C4-2B (cell line): ENCODE data around the gene CSTA.

Experiments
- ZFX ChIP-seq: fragments of 450-650 bp; IDR thresholded peaks from 2 replicates; pipeline ENCODE4 v1.6.1; 2017
- TF ChIP-seq, protein P1 (sequence below): fragments of 450-650 bp; conservative IDR thresholded peaks from 2 replicates; pipeline ENCODE4 v1.5.1; 2017; ENCODE audit warnings: mild to moderate bottlenecking

DNA sequence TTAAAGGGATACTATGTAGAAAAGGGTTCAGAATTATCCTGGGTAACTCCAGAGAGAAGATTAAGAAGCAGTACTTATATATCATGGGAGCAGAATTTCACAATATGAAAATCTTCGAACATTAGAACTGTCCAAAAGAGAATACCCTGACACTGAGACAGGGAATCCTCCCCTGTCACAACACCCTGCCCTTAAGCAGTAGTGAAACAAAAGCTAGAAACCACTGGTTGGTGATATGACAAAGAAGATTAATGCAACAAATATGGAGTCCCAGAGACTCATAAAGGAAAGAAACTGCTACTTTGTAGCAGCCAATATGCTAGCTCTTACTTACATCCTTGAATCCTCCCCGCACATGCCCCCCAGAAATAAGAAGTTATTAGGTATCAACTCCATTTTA is 39.4 kb downstream of the CSTA start:
- TF ChIP-seq, protein P1, sequence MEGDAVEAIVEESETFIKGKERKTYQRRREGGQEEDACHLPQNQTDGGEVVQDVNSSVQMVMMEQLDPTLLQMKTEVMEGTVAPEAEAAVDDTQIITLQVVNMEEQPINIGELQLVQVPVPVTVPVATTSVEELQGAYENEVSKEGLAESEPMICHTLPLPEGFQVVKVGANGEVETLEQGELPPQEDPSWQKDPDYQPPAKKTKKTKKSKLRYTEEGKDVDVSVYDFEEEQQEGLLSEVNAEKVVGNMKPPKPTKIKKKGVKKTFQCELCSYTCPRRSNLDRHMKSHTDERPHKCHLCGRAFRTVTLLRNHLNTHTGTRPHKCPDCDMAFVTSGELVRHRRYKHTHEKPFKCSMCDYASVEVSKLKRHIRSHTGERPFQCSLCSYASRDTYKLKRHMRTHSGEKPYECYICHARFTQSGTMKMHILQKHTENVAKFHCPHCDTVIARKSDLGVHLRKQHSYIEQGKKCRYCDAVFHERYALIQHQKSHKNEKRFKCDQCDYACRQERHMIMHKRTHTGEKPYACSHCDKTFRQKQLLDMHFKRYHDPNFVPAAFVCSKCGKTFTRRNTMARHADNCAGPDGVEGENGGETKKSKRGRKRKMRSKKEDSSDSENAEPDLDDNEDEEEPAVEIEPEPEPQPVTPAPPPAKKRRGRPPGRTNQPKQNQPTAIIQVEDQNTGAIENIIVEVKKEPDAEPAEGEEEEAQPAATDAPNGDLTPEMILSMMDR, result no peak
- TF ChIP-seq ZFX, result no peak
